ENCODE data around the gene NUP188.
"Not testable (repeated sequence)": the region's sequence is repeated elsewhere in the genome, so short reads cannot be mapped to it uniquely, and the experiment has no call there.

NUP188 gene

DNA sequence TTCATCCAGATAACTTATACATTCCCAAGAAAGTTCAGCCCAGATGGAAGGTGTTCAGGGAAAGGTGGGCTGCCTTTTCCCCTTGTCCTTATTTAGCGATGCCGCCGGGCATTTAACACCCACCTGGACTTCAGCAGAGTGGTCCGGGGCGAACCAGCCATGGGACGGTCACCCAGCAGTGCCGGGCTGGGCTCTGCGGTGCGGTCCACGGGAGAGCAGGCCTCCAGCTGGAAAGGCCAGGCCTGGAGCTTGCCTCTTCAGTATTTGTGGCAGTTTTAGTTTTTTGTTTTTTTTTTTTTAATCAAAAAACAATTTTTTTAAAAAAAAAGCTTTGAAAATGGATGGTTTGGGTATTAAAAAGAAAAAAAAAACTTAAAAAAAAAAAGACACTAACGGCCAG lies 30.8 kb upstream of the NUP188 start:
- no peak for DNase-seq (ENCODE audit: low read depth)

DNA sequence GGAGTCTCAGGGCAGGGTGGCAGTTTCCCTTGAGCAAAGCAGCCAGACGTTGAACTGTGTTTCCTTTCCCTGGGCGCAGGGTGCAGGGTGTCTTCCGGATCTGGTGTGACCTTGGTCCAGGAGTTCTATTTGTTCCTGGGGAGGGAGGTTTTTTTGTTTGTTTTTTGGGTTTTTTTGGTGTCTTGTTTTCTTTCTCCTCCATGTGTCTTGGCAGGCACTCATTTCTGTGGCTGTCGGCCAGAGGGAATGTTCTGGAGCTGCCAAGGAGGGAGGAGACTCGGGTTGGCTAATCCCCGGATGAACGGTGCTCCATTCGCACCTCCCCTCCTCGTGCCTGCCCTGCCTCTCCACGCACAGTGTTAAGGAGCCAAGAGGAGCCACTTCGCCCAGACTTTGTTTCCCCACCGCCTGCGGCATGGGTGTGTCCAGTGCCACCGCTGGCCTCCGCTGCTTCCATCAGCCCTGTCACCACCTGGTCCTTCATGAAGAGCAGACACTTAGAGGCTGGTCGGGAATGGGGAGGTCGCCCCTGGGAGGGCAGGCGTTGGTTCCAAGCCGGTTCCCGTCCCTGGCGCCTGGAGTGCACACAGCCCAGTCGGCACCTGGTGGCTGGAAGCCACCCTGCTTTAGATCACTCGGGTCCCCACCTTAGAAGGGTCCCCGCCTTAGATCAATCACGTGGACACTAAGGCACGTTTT lies 30.2 kb upstream of the NUP188 start:
- DNase-seq (ENCODE audit: low read depth) = no peak

DNA sequence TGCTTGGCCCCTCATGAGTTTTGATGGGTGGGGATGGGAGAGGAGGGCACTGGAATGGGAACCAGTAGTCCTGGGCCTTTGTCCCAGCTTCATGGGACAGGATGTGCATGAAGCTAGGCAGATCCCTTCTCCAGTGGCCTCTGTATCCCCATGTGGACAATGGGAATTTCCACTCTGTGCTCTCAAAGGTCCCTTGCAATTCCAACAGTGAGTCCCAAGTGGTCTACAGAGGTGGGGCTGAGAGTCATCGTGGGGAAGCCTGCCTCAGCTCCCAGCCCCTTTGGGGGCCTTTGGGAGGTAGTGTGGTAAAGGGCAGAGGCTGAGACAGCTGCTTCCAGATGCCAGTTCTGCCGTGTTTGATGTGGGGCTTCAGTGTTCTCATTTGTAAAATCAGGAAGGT lies 28.6 kb upstream of the NUP188 start:
- DNase-seq (ENCODE audit: low read depth) = no peak

DNA sequence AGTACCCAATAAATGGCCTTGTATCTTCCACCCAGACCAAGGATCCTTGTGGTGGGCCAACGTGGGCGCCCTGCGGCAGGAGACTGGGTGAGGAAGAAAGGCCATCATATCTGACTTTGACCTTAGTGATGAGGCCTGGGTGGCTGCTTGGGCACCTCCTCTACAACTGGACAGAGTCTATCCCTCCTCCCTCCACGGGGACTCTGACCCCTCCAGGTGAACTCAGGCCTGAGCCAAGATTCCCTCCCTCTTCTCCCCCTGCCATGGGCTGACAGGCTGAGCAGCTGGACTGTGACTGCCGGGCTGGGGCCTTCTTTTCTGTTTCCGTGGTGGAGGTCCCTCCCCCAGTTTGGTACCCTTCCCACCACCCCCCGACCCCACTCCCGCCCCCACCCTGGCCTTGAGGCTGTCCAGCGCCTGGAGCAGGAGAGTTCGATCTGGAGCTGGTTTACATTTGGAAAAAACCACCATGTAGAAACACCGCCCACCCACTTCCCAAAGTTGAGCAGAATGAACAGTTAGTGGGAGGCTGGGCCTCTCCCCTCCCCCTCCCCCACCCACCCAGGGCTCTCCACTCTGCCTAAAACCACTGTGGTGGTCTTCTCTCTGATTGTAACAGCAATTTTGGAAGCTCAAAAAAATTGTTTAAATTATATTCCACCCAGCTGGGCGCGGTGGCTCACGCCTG lies 28.0 kb upstream of the NUP188 start:
- no peak for DNase-seq (ENCODE audit: low read depth)

DNA sequence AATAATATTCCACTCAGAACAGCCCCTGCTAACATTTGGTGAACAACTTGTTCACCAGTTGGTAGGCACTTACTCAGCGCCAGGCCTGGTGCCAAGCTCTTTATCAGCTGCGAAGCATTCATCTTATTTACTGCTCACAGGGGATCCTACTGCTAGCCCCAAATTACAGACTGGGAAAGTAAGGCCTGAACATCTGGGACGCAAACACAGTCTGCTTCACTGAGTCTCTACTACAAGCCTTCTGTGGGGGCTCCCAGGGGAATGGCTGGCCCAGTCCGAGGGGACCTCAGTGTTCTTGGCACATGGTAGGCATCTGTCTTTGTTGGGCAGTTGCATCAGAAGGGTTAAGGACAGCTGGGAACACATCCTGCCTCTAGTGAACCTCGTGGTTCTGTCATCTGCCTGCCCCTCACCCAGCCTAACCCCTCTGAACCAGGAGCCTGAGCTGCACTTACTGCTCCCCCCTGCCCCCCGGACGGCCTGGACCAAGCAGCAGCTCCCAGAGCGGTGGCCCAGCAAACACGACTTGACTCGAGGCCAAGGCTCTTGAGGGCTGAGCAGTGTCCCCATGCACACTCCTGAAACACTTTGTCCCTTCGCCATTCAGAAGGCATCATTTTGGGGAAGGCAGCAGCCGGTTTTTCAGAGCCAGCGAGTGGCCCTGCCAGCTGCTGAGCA lies 27.0 kb upstream of the NUP188 start, which contains the start of gene PHYHD1:
Gene PHYHD1, plus strand, starts transcription at position 602 of the 678 bp plus-strand sequence. CDS start 1,342 bp downstream, outside the sequence.
- DNase-seq (ENCODE audit: low read depth) = no peak

- DNase-seq (ENCODE audit: low read depth) = no peak
Measured at GRCh38 chr9:128921881-128922763, 25.4 kb upstream of the NUP188 start.

DNA sequence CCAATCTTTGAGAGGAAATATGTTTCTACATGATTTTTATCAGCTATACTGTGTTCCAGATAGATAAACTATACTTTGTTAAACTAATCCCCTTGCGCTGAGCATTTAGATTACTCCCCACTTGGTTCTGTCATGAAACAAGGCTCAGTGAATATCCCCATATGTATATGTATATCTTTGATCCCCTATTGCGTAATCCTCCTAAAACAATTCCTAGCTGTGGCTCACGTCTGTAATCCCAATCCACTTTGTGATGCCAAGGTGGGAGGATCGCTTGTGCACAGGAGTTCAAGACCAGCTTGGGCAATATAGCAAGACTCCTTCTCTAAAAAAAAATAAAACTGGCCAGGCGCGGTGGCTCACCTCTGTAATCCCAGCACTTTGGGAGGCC lies 24.0 kb upstream of the NUP188 start:
- DNase-seq (ENCODE audit: low read depth) = no peak

DNA sequence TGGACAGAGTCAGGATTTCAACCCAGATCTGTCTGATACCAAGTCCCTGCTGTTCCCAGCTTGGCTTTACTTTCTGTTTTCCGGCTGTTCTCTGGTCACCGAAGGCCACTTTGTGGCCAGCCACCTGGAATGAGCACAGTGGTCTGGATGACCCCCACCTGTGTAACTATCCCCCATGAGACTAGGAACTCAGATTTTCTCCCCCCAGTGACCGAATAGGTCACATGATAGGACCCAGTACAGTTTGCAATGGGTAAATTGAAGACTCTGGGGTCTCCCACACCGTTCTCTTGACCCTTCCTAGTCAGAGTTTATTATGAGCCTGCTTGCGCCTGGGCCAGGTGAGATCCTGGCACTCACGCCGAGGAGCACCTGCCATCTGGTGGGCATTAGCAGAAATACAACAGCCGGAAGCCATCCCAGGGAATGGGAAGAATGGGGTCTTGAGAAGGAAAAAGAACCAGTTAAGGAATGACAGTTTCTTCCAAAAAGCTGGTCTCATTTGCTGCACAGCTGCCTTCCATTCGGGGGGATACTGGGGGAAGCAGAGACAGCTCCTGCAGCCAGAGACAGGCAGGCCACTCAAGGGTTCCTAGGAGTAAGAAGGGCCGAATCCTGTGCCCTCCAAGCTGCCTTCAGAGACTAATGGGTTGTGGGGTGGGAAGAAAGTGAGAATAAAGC lies 19.6 kb upstream of the NUP188 start:
- DNase-seq (ENCODE audit: low read depth) = peak; percentile 19

GRCh38 chr9:128928624-128929023 lies 18.9 kb upstream of the NUP188 start:
- no peak for DNase-seq (ENCODE audit: low read depth)

DNA sequence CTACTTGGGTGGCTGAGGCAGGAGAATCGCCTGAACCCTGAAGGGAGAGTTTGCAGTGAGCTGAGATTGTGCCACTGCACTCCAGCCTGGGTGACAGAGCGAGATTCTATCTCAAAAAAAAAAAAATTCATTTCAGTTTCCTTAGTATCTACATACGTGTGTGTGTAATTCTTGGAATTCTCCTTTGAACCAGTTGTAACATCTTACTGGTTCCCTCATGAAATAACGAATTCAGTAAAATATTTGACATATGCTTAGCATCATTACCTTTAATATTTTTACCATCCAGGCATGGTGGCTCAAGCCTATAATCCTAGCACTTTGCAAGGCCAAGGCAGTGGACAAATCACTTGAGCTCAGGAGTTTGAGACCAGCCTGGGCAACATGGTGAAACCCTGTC lies 17.9 kb upstream of the NUP188 start:
- DNase-seq (ENCODE audit: low read depth) = no peak

- no peak for DNase-seq (ENCODE audit: low read depth)
Measured at GRCh38 chr9:128933731-128934130, 13.8 kb upstream of the NUP188 start.

DNA sequence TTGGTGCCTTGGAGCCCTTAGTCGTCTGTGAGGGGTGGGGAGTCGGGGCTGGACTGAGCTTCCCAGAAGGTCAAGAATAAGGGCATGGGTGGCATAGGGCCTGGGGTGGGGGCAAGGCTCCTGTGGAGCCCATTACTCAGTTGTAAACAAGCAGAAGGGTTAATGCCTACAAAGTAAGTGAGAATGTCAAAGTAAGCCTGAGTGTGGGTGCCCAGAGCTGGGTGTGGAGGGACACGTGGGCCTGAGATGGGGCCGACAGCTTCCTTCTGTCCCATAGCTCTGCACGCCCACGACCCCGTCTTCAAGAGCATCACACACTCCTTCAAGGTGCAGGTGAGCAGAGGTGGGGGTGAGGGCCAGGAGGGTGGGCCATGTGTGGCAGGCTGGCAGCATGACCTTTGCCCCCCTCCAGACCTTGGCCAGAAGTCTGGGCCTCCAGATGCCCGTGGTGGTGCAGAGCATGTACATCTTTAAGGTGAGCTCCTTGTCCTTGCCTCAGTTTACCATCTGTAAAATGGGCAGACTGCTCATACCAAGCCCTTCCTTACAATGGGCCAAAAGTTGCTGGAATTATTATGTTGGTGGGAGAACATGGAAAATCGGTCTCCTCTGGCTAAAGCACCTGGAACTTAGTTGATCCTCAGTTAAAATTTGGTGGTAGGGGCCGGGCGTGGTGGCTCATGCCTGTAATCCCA lies 11.2 kb upstream of the NUP188 start:
- no peak for DNase-seq (ENCODE audit: low read depth)

GRCh38 chr9:128937310-128938165 lies 10.0 kb upstream of the NUP188 start:
- DNase-seq (ENCODE audit: low read depth) = no peak

DNA sequence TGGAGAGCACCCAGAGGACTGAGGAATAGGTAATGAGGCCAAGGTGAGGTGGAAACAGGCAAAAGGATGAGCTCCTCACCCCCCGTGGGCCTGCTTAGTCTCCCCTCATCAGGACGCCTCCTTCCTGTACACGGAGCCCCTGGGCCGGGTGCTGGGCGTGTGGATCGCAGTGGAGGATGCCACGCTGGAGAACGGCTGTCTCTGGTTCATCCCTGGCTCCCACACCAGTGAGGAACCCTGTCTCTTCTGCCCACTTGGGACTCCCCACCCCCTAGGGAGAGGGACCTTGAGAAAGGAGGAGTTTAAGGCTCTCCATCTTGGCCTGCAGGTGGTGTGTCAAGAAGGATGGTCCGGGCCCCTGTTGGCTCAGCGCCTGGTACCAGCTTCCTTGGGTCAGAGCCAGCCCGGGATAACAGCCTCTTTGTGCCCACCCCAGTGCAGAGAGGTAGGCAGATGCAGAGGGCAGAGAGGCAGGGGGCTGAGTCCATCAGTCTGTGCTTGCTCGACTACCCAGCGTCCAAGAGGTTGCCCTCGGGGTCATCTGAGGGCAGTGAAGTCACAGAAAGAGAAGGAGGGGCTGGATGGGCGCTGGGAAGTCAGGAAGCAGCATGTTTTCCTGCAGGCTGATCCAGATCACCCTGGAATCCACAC lies 7.1 kb upstream of the NUP188 start:
- no peak for DNase-seq (ENCODE audit: low read depth)

GRCh38 chr9:128940946-128941755 lies 6.3 kb upstream of the NUP188 start:
- no peak for DNase-seq (ENCODE audit: low read depth)

DNA sequence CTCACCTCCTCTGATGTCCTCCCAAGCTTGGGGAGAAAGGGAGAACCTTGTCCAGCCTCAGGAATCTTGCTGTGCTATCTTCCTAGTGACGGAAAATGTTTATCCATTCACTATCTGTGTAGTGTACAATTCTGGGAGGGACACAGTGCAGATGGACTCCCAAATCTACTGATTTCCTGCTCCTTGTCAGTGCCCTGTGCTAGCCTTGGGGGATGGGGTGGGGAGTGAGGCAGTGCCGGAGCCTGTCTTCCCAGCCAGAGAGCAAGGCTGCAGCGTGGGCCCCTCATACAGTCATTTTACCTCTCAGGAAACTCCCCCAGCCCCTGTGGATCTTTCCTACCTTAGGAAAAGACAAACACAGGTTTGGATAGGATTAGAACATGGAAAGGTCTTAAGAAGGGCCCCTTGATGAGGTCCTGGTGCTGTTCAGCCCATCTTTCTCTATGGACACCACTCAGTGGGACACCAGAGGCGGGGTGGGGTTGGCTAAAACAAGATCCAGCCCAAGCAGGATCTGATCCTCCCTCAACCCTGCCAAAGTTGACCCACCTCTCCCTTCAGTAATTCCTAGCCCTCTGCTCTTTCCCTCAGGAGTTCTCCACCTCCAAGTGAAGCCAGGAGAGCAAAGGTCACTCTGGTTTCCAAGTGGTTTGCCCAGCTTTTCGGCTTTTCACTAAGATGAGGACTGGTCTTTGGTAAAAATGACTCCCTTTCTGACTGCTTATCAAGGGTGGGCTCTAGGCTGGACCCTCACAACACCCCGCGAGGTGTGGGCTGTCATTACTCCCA lies 3.5 kb upstream of the NUP188 start:
- DNase-seq (ENCODE audit: low read depth) = no peak

DNA sequence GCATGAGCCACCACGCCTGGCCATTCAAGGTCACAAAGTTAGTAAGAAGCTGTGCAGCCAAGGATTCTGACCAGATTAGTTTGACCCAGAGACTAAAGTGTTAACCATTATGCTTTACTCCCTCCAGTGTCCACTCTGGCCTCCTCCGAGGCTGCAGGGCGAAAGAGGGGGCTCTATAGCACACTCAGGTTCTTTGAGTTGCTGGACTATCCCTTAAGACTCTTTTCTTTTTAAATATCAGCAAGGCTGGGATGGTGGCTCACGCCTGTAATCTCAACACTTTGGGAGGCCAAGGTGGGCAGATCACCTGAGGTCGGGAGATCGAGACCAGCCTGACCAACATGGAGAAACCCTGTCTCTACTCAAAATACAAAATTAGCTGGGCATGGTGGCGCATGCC lies 2.5 kb upstream of the NUP188 start:
- not testable (repeated sequence) for DNase-seq (ENCODE audit: low read depth)
